WTC11 (cell line): ENCODE results near the gene ARHGAP25. TPM values are rescaled to one million over a fixed set of nuclear protein-coding genes. Genes with fewer than 3 reads are reported as not detected.

ENCODE experiments used
- ATAC-seq: fragments of 200-7000 bp; cut with Tn5 transposase; 2 replicates; pipeline ENCODE4 v1.10.0; 2021; ENCODE audit warnings: mild to moderate bottlenecking, moderate library complexity
- CTCF ChIA-PET: fragments of 300-600 bp; sonication (Branson Sonifier 250); formaldehyde crosslinking; loops from one replicate; lab custom pipeline; 2021; ENCODE audit warnings: antibody characterized with exemption; lab: Charles Lee
- POLR2A ChIA-PET: fragments of 350-600 bp; sonication (Branson Sonifier 250); formaldehyde crosslinking; loops from one replicate; lab custom pipeline; 2021; ENCODE audit warnings: antibody characterized with exemption; lab: Charles Lee
- DNase-seq: peaks from one replicate; pipeline ENCODE4 v3.0.0; 2021; ENCODE audit warnings: low spot score
- H3K27ac Mint-ChIP-seq: 2 replicates; pipeline ENCODE4 v1.8.0; 2021; ENCODE audit warnings: mixed read lengths
- H3K27me3 Mint-ChIP-seq: 2 replicates; pipeline ENCODE4 v1.8.0; 2021; ENCODE audit warnings: low read depth, mild to moderate bottlenecking, moderate library complexity, mixed read lengths
- H3K36me3 Mint-ChIP-seq: 2 replicates; pipeline ENCODE4 v1.8.0; 2021; ENCODE audit warnings: mixed read lengths
- H3K4me1 Mint-ChIP-seq: 2 replicates; pipeline ENCODE4 v1.8.0; 2022; ENCODE audit warnings: mixed read lengths
- H3K4me3 Mint-ChIP-seq: 2 replicates; pipeline ENCODE4 v1.8.0; 2021; ENCODE audit warnings: mild to moderate bottlenecking, moderate library complexity, mixed read lengths
- H3K9me3 Mint-ChIP-seq: 2 replicates; pipeline ENCODE4 v1.8.0; 2021; ENCODE audit warnings: mixed read lengths
- AFF4 ChIP-seq: sonication (generic); formaldehyde crosslinking; IDR thresholded peaks from 2 replicates; pipeline ENCODE4 v1.8.1; 2023; ENCODE audit warnings: mild to moderate bottlenecking, missing genetic modification reagents, borderline replicate concordance
- CDX4 ChIP-seq: fragments of 250-450 bp; sonication (Bioruptor Pico); IDR thresholded peaks from 2 replicates; pipeline ENCODE4 v1.9.0; 2021; ENCODE audit warnings: moderate library complexity, mild to moderate bottlenecking, inconsistent platforms, borderline replicate concordance
- ELF4 ChIP-seq: sonication (generic); formaldehyde crosslinking; IDR thresholded peaks from 2 replicates; pipeline ENCODE4 v1.8.1; 2022; ENCODE audit warnings: low read depth, mild to moderate bottlenecking, moderate library complexity, missing genetic modification reagents
- FOXJ3 ChIP-seq: sonication (generic); formaldehyde crosslinking; IDR thresholded peaks from 2 replicates; pipeline ENCODE4 v1.9.0; 2021; ENCODE audit warnings: missing genetic modification reagents, mild to moderate bottlenecking, borderline replicate concordance
- HMGA2 ChIP-seq: fragments of 250-450 bp; sonication (Bioruptor Pico); IDR thresholded peaks from 2 replicates; pipeline ENCODE4 v1.4.0; 2021; ENCODE audit warnings: mild to moderate bottlenecking, moderate library complexity
- HMGXB4 ChIP-seq: sonication (generic); formaldehyde crosslinking; IDR thresholded peaks from 2 replicates; pipeline ENCODE4 v1.8.1; 2023; ENCODE audit warnings: mild to moderate bottlenecking, moderate library complexity, missing genetic modification reagents
- MLX ChIP-seq: sonication (generic); formaldehyde crosslinking; IDR thresholded peaks from 2 replicates; pipeline ENCODE4 v1.8.1; 2023; ENCODE audit warnings: mild to moderate bottlenecking, missing genetic modification reagents, moderate library complexity
- NFATC4 ChIP-seq: fragments of 250-450 bp; sonication (Bioruptor Pico); IDR thresholded peaks from 2 replicates; pipeline ENCODE4 v1.9.0; 2021; ENCODE audit warnings: mild to moderate bottlenecking
- NFE2L1 ChIP-seq: sonication (generic); formaldehyde crosslinking; IDR thresholded peaks from 2 replicates; pipeline ENCODE4 v1.8.1; 2023; ENCODE audit warnings: missing genetic modification reagents
- PREB ChIP-seq: sonication (generic); formaldehyde crosslinking; IDR thresholded peaks from 2 replicates; pipeline ENCODE4 v1.8.1; 2022; ENCODE audit warnings: mild to moderate bottlenecking, missing genetic modification reagents, moderate library complexity, borderline replicate concordance
- SP1 ChIP-seq: sonication (generic); formaldehyde crosslinking; conservative IDR thresholded peaks from 2 replicates; pipeline ENCODE4 v1.8.1; 2022; ENCODE audit warnings: missing genetic modification reagents
- TEAD1 ChIP-seq: sonication (generic); formaldehyde crosslinking; IDR thresholded peaks from 2 replicates; pipeline ENCODE4 v1.8.0; 2022; ENCODE audit warnings: mild to moderate bottlenecking, missing genetic modification reagents
- ZNF138 ChIP-seq: sonication (generic); formaldehyde crosslinking; conservative IDR thresholded peaks from 2 replicates; pipeline ENCODE4 v1.8.1; 2022; ENCODE audit warnings: mild to moderate bottlenecking, moderate library complexity, missing genetic modification reagents
- ZNF219 ChIP-seq: sonication (generic); formaldehyde crosslinking; IDR thresholded peaks from 2 replicates; pipeline ENCODE4 v1.8.0; 2023; ENCODE audit warnings: missing genetic modification reagents, mild to moderate bottlenecking, borderline replicate concordance
- ZNF263 ChIP-seq: sonication (generic); formaldehyde crosslinking; IDR thresholded peaks from 2 replicates; pipeline ENCODE4 v1.8.1; 2022; ENCODE audit warnings: low read depth, mild to moderate bottlenecking, moderate library complexity, missing genetic modification reagents
- ZNF396 ChIP-seq: fragments of 250-450 bp; sonication (Bioruptor Pico); IDR thresholded peaks from 2 replicates; pipeline ENCODE4 v1.8.0; 2021; ENCODE audit warnings: mild to moderate bottlenecking, moderate library complexity, borderline replicate concordance
- total RNA-seq: library from RNA; stranded (reverse); gene quantifications from 3 replicates; pipeline ENCODE4 v1.2.3, GENCODE V29; 2021

The ARHGAP25 gene
- total RNA-seq, 1 experiment from 2014 or later = 2.9 TPM

GRCh38 chr2:68768461-68768860 is 33.9 kb downstream of the ARHGAP25 start (continued):
- TF ChIP-seq SP1 (CRISPR knock-in tag) (no peak), CDX4 (CRISPR knock-in tag) (no peak), MLX (no peak)

GRCh38 chr2:68768951-68769350 is 34.3 kb downstream of the ARHGAP25 start:
- Mint-ChIP-seq H3K9me3 (no peaks in the 10 kb centered on the region), H3K36me3 (no peaks in the 10 kb centered on the region), H3K27me3 (no peaks in the 10 kb centered on the region), H3K27ac (no peak overlapping the region), H3K4me1 (peaks cover 42% of the 10 kb centered on the region), H3K4me3 (no peak overlapping the region)
- ChIA-PET POLR2A (no interaction called here), CTCF (interaction anchor here (2.4 kb wide), 1 partner anchor 17 kb away, joined by 6 read pairs; no protein-coding TSS in a partner anchor)
- TF ChIP-seq PREB (no peak), ZNF138 (no peak), ZNF219 (CRISPR knock-in tag) (no peak), NFATC4 (CRISPR knock-in tag) (no peak)
- no peak for ATAC-seq
- no peak for DNase-seq

- ATAC-seq (no peak), DNase-seq (no peak)
- Mint-ChIP-seq H3K4me1 (peaks cover 37% of the 10 kb centered on the region), H3K9me3 (no peaks in the 10 kb centered on the region), H3K4me3 (no peak overlapping the region), H3K36me3 (no peaks in the 10 kb centered on the region), H3K27me3 (no peaks in the 10 kb centered on the region), H3K27ac (no peak overlapping the region)
- ChIA-PET CTCF (interaction anchor here (0.8 to 2.4 kb wide), 2 partner anchors 18 to 69 kb away, joined by 3 to 6 read pairs; no protein-coding TSS in a partner anchor), POLR2A (no interaction called here)
- no peak for TF ChIP-seq ZNF396 (CRISPR knock-in tag)
- TF ChIP-seq ELF4 (CRISPR knock-in tag) = no peak
- no peak for TF ChIP-seq AFF4 (CRISPR knock-in tag)
- no peak for TF ChIP-seq NFE2L1 (CRISPR knock-in tag)
- no peak for TF ChIP-seq HMGA2 (CRISPR knock-in tag)
- TF ChIP-seq FOXJ3 (CRISPR knock-in tag) = no peak
- no peak for TF ChIP-seq ZNF263 (CRISPR knock-in tag)
- TF ChIP-seq HMGXB4 = no peak
- TF ChIP-seq TEAD1 = no peak
These were observed 35.1 kb downstream of the ARHGAP25 start for GRCh38 chr2:68769586-68770270.
